GM19193 (cell line): ENCODE results near the gene NCOA5.
A peak's percentile ranks its signal among the peaks of the same experiment; 100 is the strongest.

Experiments
- POLR2A ChIP-seq: IDR thresholded peaks from 4 replicates; pipeline ENCODE4 v1.6.1; 2011; ENCODE audit not compliant: insufficient read depth, insufficient read length; ENCODE audit errors: extremely low read depth

NCOA5 gene

DNA sequence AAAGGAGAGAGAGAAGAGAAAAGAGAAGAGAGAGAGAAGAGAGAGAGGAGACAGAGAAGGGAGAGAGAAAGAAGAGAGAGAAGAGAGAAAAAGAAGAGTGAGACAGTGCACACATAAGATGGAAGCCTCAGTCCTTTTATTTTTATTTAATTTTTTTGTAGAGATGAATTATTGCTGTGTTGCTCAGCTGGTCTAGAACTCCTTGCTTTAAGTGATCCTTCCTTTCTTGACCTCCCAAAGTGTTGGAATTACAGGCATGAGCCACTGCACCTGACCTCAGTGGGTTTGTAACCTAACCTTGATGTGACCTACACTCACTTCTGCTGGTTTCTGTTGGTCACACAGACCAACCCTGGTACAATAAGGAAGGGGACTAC, 22.1 kb upstream of the NCOA5 start:
- TF ChIP-seq POLR2A, result no peak

DNA sequence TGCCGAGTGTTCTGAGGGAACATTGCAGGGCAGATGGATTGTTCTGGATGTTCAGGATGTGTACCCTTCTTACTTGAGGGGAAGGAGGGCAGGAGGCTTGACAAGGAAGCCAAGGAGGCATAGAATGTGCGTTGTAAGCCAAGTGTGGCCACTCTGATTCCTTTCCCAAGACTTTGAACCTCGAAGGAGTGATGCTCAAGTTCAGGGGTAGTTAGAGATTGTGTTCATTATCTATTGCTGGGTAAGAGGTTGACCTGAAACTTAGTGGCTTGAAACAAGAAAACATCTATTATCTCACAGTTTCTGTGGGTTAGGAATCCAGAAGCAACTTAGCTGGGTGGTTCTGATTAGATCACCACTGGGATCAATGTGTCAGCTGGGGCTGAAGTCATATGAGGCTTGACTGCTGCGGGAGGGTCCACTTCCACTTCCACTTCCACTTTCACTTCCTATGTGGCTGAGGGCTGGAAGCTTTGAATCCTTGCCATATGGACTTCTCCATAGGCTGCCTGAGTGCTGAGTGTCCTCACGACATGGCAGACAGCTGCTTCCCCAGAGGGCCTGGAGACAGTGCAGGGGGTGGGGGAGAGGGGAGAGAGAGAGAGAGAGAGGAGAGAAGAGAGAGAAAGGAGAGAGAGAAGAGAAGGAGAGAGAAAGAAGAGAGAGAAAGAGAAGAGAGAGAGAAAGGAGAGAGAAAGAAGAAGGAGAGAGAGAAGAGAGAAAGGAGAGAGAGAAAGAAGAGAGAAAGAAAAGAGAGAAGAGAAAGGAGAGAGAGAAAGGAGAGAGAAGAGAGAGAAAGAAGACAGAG, 21.5 kb upstream of the NCOA5 start:
- no peak for TF ChIP-seq POLR2A

DNA sequence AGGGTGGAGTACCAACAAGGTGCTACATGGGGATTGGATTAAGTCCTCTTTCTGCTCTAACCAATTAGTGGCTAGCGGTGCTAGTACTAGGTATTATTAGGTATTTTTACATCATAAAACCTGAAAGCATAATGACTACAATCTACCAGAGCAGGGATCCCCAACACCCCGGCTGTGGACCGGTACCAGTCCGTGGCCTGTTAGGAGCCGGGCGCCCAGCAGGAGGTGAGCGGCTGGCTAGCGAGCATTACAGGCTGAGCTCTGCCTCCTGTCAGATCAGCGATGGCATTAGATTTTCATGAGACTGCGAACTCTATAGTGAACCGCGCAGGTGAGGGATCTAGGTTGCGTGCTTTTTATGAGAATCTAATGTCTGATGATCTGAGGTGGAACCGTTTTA, 19.2 kb upstream of the NCOA5 start:
- TF ChIP-seq POLR2A, result no peak

DNA sequence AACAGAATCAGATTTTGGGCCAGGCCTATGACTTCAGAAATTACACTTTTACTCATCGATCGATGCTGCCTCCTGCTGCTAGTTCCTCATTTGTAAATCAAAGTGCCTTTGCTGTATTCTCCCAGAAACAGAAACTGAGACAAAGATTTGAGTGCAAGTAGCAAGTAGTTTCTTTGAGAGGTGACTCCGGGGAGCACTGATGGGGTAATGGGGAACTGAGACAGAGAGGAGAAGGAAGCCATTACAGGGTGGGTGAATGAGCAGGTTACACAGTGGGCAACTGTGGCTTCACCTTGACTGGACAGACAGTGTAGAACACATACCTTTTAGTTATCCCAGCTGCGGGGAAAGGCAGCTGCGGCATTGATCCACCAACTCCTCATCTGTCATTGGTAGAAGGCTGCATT, 18.7 kb upstream of the NCOA5 start:
- TF ChIP-seq POLR2A, result peak; percentile 23

DNA sequence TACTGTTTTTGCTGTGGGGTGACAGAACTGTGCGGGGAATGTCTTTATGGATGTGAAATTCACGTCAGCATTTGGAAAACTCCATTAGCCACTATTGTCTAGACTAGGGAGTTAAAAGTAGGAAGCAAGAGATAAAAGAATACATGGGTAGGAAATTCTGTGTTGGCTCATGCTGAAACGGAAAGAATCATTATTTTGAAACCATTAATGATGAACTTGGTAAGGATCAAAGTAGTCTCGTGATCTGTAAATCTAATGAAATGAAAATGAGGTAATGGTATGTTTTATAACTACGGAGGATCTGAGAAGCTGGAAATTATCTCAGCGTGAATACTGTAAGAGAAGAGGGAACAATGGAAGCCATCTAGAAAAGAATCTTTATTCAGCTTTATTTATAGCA, 17.3 kb upstream of the NCOA5 start:
- TF ChIP-seq POLR2A, result no peak

DNA sequence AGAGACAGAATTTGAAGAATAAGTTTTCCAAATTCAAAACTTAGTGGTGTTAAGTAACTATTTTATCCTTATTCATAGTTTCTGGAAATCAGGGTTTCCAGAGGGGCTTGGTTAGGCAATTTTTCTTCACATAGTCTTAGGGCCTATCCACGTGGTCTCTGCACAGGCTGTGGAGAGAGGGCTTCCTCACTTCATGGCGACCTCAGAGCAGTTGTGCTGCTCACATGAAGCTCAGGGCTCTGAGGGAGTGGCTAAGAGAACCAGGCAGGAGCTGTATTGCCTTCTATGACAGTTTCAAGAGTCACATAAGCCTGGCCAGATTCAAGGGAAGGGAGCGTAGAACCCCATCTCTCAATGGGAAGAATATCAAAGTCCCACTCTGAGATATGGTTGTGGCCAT, 14.5 kb upstream of the NCOA5 start:
- TF ChIP-seq POLR2A, result no peak

DNA sequence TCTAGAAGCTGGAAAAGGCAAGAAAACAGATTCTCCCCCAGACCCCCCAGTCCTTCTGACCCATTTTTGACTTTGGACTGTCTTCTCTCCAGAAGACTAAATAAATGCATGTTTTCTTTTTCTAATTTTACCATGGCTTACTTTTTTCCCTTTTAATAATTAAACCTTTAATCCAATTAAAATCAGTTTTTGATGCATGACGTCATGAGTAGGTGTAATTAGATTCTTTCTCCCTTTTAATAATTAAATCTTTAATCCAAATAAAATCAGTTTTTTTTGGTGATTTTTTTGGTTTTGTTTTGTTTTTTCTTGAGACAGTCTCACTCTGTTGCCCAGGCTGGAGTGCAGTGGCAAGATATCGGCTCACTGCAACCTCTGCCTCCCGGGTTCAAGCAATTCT, 13.2 kb upstream of the NCOA5 start:
- no peak for TF ChIP-seq POLR2A

DNA sequence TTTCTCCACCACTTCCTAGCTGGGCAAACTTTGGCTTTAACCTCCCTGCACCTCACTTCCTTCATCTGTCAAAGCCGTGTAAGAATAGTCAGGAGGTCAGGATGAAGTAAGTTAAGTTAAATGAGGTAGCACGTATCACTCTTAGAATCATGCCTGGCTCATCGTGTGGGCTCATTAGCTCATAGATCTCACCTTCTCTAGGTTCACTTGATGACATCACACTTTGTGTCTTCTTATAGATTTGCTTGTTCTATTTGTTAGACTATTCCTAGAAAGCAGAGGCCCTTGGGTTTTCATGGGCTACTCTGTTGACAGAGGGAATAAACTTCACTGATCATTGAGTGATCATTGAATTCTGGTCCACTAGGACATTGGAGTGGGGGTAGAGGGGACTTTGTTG, 12.2 kb upstream of the NCOA5 start:
- no peak for TF ChIP-seq POLR2A

DNA sequence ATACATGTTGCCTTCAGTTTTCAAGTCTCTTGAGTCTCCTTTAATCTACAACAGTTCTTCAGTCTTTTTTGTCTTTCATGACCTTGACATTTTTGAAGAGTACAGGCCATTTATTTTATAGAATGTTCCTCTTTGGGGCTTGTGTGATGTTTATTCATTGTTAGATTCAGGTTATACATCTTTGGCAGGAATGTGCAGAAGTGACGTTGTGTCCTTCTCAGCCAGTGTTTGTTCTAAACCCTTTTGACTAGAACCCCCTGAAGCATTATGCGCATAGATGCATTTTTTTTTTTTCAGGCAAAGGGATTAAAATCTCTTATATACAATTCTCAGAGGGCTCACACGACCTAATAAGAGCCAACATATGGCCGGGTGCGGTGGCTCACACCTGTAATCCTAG, 11.2 kb upstream of the NCOA5 start:
- no peak for TF ChIP-seq POLR2A

DNA sequence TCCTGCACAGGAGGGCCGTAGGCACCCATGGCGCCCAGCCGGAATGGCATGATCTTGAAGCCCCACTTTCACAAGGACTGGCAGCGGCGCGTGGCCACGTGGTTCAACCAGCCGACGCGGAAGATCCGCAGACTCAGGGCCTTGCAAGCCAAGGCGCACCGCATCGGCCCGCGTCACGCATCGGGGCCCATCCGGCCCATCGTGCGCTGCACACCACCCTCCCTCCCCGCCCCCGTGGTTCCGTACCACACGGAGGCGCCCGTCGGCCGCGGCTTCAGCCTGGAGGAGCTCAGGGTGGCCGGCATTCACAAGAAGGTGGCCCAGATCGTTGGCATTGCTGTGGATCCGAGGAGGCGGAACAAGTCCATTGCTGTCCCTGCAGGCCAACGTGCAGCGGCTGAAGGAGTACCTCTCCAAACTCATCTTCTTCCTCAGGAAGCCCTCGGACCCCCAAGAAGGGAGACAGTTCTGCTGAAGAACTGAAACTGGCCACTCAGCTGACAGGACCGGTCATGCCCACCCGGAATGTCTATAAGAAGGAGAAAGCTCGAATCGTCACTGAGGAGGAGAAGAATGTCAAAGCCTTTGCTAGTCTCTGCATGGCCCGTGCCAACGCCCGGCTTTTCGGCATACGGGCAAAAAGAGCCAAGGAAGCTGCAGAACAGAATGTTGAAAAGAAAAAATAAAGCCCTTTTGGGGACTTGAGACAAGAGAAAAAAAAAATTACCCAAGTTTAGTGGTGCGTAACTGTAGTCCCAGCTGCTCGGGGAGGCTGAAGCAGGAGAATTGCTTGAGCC, 9.9 kb upstream of the NCOA5 start:
- TF ChIP-seq POLR2A, result no peak

DNA sequence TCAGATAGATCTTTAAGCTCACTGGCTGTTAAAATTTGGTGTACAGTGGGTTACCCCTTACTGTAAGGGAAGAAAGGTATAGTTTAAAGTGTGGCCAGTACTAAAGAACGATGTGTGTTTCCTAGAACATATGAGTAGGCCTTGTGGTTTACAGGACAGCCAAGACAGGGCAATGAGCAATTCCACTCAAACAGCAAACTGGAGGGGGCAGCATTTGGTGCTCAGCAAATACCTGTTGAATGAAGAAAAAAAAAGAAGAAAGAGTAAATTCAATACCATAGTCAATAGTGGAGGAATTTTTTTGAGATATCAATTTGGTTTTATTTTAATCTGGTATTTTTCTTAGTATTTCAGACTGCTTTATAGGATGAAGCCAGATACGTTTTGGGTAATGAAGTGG, 3.8 kb upstream of the NCOA5 start:
- TF ChIP-seq POLR2A, result no peak

DNA sequence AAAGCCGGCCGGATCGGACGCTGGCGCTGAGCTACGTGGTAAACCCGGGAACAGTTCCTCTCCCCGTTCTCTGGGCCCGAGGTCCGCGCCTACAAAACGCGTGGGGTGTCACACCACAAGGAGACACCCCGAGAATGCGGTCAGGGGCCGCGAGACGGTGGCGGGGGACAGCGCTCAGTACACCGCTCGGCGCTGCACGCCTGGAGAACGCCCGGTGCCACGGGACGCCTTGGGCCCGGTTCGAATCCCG, 670 bp downstream of the NCOA5 start:
- TF ChIP-seq POLR2A, result no peak

DNA sequence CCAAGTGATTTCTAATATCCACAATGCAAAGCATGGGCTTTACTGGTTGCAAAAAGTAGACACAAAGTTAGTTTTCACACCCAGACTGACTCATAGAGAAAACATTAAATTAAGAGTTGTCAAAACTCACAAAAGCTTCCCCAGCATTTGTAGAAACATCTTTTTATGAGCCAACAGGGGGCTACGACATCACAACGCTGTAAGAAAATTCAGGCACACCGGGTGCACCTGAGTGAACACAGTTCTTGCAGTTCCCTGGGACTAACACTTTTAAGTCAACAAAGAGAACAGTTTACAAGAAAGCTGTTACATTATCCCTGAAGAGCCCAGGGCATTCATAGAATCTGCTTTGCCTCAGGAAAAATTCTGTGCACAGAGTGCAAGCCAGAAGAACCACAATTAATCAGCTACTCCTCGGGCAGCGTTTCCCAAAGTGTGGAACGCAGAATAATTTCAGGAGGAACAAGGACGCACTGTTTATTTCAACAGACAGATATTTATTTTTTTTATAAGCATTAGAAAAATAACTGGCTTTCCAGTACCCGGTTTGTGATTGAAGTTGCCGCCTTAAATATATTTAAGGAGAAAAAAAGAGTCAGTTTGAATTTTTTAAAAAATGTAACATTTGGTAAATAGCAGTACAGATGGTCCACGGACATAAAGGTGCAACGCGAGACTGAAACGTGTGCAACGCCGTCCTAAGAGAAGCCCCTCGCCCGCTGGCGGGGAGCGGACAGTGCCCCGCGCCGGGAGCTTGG, 1.2 kb downstream of the NCOA5 start:
- TF ChIP-seq POLR2A, result no peak

DNA sequence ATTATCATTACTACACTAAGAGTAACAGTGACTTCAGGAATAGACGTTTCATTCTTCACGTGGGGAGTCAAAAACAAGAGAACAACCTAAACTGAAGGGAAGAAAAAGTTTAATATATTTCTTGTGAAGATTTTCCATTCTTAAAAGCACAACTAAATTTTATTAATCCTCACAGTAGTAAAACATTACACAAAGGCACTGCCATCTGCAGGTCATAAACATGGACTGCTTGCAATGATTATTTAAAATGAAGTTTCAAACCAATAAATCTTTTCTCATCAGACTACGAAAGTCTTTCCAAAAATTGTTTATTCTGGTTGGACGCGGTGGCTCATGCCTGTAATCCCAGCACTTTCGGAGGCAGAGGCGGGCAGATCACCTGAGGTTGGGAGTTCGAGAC, 2.6 kb downstream of the NCOA5 start:
- TF ChIP-seq POLR2A, result no peak

DNA sequence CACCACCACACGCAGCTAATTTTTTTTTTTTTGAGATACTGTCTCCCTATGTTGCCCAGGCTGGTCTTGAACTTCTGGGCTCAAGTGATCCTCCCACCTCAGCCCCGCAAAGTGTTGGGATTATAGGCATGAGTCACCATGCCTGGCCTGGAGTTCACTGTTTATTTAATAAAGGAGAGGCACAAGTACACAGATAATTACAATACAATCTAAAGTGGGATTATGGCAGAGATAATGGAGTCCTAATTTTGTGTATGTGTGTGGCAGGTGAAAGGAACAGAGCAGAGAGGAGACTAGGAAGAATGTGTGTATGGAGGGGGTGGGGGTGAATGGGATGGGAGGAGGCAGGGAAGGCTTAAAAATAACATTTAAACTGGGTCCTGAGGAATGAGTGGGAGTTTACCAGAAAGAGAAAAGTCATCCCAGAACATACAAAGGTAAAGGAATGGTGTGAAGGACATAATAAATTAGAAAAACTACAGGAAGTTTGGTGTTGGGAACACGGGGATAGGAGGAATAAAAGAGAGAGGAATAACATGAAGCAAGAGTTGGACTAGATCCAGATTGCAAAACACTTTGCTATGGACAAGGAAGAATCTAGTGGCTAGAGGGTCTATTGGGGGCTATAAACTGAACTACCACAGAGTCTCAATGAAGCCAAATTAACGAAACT, 4.4 kb downstream of the NCOA5 start:
- no peak for TF ChIP-seq POLR2A

DNA sequence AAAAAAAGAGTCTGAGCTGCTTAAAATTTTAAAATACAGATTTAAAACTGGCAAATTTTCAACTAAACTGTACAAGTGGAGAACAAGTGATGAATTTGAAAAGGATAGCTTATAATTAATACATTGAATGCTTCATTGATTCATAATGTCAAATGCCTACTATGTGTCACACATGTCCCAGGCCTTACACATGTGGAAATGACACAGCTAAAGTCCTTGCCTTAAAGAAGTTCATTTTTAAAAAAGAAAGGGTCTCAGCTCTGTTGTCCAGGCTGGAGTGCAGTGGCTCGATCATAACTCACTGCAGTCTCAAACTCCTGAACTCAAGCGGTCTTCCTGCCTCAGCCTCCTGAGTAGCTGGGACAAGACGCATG, 5.0 kb downstream of the NCOA5 start:
- no peak for TF ChIP-seq POLR2A

DNA sequence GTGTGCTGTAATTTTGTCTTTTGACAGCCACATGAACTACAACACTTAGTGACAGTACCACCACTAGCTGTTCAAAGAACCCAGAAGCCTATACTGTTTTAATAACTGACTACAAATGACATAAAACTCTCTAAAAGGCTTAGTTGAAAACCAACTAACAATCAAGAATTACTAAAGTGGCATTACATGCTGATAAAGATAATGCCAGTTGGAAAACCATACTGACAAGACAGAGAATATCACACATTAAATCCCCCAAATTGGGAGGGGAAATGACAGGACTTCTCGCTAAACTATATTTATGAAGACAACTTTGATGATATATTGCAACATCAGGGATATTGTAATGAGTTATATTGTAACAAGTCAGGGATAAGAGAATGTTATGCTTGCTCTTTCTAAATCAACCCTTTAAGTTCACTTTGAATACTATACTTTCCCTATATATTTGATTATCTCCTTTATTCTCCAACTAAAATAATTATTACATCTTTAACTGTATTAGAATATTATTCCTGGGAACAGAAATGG, 6.2 kb downstream of the NCOA5 start:
- TF ChIP-seq POLR2A, result no peak
